Activated CD8-positive, alpha-beta memory T cell treated with anti-CD3 and anti-CD28 coated beads, Interleukin-2, amount 50 U/mL, for 1 hour (primary cell): ENCODE data around the gene CLCNKB.
A peak's percentile ranks its signal among the peaks of the same experiment; 100 is the strongest.
"Not testable (repeated sequence)": the region's sequence is repeated elsewhere in the genome, so short reads cannot be mapped to it uniquely, and the experiment has no call there.

Source experiments
- DNase-seq: peaks from one replicate; pipeline ENCODE4 v3.0.0-alpha.2; 2020; ENCODE audit errors: extremely low read depth

CLCNKB gene

DNA sequence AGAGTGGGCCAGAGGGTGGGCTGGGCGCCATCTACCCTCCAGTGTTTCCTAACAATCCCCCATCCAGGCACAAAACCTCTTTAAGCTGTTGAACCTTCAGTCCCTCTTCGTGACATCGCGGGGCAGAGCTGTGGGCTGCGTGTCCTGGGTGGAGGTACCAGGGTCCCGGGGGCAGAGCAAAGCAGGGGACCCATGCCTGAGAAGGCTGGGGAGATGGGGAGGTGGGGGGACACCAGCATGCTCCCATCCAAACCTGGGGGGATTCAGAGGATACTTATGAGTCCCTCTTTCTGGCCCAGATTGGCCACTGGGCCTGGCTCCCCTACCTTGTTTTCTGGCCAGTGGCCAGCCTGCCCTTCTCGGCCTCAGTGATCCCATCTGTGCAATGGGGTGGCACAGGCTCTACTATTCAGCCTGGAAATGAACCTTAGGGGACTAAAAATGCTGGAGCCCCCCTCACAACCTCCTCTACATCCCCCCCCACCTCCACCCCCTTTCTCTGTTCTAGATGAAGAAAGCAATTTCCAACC, 10.4 kb upstream of the CLCNKB start:
- DNase-seq: not testable (repeated sequence)

DNA sequence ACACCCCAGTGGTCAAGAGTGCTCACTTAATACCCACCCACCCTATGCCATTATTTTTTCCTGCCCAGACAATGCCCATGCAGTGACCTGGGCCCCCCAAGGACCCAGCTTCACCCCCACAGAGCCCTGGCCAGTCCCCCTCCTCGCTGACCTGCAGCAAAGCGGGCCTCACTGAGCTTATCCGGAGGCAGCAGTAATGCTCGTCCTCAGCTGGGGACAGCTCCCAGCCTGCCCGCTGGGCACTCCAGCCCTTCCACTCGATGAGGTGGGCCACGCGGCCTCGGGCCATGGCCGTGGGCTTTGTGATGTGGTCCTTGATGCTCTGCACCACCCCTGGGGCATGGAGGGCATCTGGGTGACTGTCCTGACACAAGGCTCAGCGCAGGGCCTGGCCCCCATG, 7.1 kb upstream of the CLCNKB start:
- not testable (repeated sequence) for DNase-seq

DNA sequence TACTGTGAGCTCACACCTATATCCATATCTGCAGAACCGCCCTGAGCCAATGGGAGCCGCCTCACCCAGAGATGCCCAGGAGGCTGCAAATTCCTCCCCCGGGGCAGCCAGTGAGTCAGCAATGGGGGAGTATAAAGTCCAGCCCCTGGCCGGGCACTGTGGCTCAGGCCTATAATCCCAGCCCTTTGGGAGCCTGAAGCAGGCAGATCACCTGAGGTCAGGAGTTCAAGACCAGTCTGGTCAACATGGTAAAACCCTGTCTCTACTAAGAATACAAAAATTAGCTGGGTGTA, 5.0 kb upstream of the CLCNKB start:
- no peak for DNase-seq

DNA sequence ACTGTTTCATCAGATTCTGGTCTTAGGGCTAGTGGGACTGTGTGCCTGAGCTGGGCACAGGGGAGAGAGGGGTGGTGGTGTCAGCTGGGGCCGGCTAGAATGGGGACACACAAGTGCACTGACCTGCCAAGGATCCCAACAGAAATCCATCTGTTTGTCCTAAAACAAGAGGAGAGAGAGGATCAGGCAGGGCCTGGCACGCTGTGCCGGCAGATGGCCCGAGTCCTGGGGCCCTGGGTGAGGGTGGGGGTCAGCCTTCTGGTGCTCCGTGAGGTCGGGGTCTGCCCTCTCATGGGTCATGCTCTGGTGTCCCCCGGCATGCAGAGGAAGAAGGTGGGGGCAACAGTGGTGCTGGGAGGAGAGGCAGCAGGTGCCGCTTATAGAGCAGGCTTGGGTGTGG, 3.7 kb upstream of the CLCNKB start:
- not testable (repeated sequence) for DNase-seq

DNA sequence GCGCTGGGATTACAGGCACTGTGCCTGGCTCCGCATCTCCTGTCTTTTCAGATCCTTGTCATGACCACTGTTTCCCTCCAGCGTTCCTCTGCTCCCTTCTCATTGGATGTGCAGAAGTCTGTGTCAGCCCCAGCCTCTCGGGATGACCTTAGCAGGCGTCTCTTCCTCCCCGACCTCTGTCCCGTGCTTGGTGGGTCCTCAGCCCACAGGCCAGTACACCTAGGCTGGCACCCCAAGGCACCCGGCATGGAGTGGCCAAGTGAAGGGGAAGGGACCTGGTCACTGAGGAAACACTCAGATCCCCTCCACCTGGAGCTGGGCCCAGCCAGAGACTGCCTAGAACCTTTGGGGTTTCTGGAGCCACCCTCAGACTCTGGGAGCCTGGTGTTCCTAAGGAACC, 2.4 kb upstream of the CLCNKB start:
- DNase-seq: no peak

DNA sequence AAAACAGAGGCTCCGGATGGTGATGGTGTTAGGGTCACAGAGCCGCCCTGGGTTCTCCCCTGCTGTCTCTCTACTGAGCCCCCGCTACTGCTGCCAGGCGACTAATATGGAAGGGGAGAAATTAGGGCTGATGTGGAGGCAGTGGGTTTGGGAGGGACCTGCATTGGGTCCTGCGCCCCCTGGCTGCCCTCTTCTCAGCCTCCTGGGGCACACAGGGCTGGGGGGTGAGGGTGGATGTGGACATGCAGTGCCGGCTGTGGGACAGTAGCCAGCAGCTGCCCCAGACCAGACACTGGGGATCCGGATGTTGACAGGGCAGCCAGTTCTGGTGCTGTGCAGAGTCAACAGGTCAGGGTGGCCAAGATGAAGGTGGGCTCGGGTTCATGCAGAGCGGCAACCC, 1.5 kb upstream of the CLCNKB start:
- no peak for DNase-seq

DNA sequence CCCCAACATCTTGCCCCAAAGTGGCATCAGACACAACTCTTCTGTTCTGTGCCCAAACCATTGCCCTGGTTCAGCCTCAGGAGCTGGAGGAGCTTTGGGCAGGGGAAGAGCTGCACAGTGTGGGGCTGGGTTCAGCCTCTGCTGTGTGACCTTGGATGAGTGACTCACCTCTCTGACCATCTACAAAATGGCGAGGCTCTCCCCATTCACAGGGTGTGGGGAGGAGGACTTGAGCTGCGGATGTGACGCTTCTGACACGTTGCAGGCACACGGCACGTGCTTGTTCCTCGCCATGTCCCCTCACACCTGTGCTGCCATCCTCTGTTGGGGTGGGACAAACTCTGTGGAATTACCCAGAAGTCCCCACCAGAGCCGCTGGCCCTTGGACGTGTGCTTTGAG, 928 bp upstream of the CLCNKB start:
- DNase-seq: not testable (repeated sequence)

DNA sequence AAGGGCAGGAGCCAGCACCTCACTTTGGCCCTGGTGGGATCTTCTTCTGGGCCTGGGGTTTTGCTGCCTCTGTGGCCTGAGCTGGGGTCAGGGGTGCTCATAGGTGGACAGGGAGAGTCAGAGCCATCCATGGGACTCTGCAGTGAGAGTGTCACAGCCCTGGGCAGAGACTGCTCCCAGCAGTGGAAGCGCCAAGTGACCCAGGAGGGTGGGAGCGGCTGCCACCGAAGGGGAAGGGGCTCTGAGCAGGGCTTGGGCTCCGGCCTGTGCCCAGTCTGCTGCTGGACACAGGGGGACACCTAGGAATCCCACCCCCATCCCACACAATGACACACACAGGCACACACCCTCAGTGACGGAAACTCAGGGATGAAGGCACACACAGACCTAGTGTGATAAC, 368 bp downstream of the CLCNKB start:
- no peak for DNase-seq

DNA sequence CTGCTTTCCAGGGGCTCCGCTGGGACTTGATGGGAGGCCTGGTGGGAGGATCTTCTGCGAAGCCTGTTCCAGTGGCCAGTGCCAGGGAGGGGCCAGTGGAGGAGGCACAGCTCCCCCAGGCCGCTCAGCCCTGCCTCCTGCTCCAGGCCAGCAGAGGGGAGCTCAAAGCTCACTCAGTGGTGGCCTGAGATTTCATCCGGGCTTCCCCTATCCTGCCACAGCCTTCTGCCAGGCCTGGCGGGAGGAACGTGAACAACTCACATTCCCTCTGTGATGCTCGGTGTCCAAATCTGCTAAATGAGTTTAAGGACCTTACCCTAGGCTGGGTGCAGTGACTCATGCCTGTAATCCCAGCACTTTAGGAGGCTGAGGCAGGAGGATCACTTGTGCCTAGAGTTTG, 3.3 kb downstream of the CLCNKB start:
- DNase-seq: no peak

DNA sequence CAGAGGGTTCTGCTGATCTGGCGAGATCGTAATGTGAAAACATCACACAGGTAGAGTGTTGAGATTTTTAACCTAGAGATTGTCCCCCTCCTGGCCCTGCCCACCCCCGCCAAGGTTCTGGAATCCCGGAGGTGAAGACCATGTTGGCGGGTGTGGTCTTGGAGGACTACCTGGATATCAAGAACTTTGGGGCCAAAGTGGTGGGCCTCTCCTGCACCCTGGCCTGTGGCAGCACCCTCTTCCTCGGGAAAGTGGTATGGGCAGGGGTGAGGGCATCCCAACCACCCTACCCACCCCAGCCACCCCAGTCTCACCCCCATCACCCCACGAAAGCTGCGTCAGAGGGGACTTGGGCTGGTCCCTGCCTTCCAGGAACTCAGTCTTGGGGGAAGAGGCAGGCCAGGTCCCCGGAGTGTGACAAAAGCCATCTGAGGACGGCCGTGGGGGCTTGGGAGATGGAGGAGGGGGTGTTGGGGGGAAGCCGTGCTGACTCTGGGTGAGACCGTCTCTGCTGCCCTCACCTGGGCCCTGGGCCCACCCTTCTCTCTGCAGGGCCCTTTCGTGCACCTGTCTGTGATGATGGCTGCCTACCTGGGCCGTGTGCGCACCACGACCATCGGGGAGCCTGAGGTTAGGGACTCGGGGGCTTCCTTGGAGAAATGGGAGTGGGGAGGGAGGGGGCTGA, 4.4 kb downstream of the CLCNKB start:
- no peak for DNase-seq

DNA sequence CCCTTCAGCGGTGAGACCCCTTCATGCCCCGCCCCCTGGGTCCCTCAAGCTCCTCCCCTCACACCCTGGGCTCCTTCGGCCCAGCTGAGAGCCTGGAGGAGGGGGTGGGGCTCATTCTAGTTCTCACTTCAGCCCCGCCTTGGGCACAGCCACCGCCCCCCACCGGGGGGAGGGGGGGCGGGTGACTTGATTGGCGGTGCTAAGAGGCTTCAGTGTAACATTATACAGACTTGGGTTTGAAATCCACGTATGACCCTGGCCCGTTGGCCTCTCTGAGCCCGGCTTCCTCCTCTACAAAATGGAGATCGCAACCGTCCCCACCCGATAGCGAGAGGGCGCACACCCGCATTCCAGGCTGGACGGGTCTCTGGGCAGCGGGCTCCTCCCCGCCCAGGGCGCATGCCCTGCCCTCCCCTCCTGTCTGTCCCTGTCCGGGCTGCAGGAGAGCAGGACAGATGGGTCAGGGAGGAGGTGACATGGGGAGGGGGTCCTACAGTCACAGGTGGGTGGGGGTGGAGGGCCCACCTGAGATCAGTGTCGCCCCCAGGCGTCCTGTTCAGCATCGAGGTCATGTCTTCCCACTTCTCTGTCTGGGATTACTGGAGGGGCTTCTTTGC, 5.1 kb downstream of the CLCNKB start:
- DNase-seq: no peak

DNA sequence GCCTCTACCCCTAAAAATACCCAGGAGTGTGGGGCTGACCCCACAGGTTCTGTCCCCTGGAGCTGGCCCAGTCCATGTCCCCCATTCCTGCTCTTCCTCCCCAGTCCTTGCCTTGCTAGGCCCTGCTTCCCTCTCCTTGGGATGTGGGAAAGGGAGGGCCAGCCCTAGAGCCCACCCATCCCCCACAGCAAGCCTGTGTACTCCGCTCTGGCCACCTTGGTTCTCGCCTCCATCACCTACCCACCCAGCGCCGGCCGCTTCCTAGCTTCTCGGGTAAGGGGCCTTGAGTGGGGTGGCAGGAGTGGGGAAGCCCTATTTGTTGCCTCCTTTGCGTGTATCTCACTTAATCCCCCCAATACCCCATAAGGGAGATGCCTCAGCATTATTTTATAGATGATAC, 6.7 kb downstream of the CLCNKB start:
- no peak for DNase-seq

DNA sequence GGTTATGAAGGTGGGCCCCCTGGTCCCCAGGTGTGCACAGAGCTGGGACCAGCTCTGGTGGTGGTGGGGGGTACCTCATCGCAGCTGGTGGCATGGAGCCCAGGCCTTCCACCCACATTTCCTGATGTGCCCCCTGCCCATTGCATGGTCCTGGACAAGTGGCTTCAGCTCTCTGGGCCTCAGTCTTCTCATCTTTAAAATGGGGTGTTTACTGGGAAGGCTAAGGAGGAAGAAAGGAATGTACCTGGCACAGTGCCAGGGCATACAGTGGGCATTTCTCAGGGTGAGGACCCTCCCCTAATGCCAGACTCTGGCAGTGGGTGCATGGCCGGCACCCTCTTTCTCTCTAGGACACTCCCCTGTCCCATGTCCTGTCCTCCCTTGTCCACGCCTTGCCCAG, 7.5 kb downstream of the CLCNKB start:
- DNase-seq: no peak

DNA sequence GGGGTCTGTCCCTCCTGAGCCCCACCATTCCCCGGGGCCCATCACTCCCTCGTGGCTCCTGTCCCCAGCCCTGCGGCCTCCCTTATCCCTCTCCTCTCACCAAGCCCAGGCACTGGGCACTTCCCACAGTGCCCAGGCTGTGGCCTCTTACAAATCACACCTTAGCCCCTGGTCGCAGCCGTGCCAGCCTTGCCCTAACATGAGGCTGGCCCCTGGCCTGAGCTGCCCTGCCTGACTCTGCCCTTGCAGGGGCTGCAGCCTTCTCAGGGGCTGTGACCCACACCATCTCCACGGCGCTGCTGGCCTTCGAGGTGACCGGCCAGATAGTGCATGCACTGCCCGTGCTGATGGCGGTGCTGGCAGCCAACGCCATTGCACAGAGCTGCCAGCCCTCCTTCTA, 8.4 kb downstream of the CLCNKB start:
- DNase-seq: not testable (repeated sequence)

DNA sequence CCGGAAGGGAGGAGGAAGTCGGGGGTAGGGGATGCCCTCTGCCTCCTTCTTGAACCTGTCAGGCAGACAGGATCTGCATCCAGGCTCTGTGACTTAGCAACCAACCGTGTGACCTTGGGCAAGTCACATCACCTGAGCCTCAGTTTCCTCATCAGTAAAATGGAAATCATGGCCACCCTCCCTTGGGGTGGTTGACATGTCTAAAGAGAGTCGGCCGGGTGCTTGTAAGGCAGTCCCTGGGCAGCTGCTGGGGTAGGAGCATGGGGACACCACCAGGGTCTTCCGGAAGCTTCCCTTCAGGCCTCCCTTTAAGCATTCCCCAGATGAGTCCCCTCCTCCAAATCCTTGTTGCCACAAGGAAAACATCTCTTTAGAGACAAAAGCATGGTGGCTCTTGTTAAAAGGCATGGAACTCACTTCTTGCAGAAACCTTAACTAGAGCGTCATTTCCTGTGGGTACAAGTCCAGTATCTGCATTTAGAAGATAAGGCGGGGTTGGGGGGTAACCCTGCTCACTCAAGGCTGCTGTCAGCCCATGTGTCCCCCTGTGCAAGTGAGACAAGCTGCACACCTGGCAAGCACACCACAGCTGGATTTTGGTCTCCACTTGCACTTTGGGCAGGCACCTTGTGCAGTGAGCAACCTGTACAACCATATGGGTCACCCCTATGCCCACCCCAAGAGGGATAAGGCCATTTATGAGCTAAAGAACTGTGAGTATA, 10.4 kb downstream of the CLCNKB start:
- no peak for DNase-seq

DNA sequence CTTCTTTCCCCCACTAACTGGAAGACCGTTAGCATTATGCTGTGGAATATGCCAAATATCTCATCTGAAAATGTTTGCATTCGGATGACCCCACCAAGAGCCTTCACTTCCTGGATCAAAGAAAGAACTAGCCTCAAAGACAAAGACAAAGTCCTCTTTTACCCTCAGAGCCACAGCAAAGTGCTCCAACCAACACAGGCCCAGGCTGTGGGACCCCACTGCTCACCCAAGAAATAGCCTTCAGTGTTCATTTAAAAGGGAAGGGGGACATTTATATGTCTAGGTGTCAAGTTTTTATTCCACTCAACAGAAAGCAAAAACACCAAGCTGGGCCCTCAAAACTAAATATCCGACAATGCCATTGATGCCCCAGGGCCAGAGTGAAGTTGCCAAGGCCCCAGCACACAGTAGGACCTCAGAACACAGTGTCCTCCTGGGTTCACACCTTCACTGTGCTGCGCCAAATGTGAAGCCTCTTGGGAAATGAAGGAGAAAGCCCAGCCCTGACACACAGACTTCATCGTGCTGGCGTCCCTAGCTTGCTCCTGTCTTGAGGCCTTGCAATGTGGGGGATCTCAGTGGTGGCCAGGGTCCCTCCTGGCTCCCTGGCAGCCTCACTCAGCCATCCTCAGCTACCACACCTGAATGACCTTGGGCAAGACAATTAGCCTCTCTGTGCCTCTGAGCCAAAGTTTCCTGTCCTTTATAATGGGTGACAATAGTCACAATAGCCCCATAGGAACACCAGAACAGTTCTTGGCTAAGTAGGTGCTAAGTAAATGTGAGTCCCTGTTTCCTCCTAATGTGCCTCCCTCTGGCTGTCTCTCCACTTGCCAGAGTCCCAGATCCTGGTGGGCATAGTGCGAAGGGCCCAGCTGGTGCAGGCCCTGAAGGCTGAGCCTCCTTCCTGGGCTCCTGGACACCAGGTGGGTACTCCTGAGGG, 11.3 kb downstream of the CLCNKB start:
- DNase-seq: no peak

DNA sequence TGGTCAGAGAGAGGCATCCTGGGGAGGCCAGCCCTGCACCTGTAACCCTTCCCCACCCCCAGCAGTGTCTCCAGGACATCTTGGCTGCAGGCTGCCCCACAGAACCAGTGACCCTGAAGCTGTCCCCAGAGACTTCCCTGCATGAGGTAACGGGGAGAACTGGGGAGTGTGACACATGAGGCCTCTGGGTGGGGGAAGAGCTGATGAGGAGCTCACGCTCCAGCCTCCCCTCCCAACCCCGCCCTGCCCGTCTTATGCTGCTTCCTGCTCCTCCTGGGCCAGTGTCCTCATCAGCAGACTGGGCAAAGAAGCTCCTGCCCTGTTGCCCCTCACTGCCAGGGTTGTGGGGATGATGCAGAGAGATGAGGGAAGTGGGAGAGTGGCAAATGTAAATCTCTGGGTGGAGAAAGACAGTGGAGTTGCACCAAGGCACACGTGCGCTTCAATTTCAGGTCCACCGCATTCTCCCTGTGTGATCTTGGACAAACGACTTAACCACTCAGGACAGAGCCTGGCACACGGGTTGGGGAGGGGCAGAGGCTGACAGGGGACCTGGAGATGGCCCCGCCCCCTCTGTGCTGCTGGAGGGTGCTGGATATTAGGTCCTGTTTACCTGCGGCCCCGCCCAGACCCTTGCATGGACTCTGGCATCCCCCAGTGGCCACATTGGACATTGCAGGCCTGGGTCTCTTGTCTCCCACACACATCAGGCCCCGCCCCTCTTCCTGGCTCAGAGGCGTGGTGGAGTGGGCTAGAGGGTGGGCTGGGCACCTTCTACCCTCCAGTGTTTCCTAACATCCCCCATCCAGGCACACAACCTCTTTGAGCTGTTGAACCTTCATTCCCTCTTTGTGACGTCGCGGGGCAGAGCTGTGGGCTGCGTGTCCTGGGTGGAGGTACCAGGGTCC, 12.3 kb downstream of the CLCNKB start:
- DNase-seq: peak; percentile 36

DNA sequence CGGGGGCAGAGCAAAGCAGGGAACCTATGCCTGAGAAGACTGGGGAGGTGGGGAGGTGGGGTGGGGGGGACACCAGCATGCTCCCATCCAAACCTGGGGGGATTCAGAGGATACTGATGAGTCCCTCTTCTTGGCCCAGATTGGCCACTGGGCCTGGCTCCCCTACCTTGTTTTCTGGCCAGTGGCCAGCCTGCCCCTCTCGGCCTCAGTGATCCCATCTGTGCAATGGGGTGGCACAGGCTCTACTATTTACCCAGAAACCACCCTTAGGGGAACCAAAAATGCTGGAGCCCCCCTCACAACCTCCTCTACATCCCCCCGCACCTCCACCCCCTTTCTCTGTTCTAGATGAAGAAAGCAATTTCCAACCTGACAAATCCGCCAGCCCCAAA, 12.9 kb downstream of the CLCNKB start:
- not testable (repeated sequence) for DNase-seq

DNA sequence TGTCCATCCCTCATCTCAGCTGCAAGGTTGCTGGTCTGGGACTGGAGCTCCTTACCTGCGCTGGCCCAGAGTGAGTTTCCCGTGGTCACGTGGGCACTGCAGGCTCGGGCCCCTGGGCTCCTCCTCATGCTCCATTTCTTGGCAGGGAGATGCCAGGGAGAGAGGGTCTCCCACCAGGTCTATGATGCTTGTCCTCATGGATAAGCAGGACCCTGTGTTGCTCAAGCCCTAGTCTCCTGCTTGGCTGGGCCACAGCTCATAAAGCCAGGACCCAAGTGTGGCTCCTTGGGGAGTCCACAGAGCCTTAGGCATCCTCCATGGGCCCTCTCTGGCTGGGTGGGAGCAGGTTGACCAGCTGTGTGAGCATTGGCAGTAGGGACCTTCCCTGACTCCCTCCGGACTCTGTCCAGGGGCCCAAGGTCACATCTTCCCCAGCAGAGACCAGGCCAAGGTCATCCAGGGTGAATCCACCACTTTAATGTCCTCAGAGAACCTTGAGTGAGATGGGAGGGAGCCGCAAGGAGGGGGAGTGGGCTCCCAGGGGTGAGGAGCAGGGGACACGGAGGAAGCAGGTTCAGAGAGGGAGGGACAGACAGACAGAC, 13.8 kb downstream of the CLCNKB start:
- not testable (repeated sequence) for DNase-seq

DNA sequence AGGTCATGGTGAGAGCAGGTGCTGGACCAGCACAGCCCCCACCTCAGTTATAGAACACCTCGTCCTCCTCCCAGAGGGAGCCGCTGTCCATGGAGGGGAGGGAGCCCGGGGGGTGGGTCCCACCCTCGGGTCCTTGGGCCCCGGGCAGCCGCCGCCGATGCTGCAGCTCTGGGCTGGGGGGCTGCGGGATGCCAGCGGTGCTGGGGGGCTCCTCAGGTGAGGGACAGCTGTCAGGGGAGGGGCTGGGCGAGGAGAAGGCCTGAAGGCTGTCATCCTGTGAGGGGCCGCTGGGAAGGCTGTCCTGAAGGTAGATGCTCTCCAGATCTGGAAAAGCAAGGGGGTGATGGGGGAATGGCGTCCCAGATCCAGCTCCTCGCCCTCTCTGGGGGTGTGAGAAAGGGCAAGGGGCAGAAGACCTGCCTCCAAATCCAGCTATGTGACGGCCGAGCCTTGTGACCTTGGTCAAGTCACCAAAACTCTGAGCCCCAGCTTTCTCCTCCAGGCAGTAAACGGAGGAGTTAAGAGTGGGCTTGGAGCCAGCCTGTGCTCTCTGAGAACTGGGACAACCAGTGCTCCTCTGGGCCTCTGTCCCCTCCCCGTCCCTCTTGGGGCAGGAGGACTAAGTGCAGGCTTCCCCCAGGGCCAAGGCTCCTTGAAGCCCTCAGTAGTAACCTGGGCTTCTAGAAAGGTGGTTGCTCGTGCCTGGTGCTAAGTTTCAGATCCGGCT, 15.0 kb downstream of the CLCNKB start:
- not testable (repeated sequence) for DNase-seq
